Natural killer cell (primary cell): ENCODE results near the gene TBX15. TPM values are rescaled to one million over a fixed set of nuclear protein-coding genes. Genes with fewer than 3 reads are reported as not detected.

ENCODE experiments used
- ATAC-seq, 3 donors: fragments of 150-1000 bp in 2 of 3; fragments of 200-7000 bp in 1 of 3; cut with Tn5 transposase; 1 replicate in 1 of 3; 2 replicates in 2 of 3; pipeline ENCODE4 v1.10.0; 2021; ENCODE audit warnings: mild to moderate bottlenecking in 2 of 3, moderate library complexity in 2 of 3
- DNase-seq, 2 donors: peaks; one replicate each; pipeline versions ENCODE4 v3.0.0 to v3.0.0-alpha.2; 2013 to 2021; ENCODE audit warnings: mixed read lengths in 1 of 2
- H3K27ac ChIP-seq: one replicate; pipeline ENCODE4 v1.5.1; 2013; ENCODE audit warnings: mild to moderate bottlenecking, low read length
- H3K27me3 ChIP-seq: one replicate; pipeline ENCODE4 v1.6.1; 2013; ENCODE audit warnings: low read length; ENCODE audit not compliant: control insufficient read depth, insufficient read depth
- H3K36me3 ChIP-seq: one replicate; pipeline ENCODE4 v1.6.1; 2013; ENCODE audit warnings: low read length; ENCODE audit not compliant: control insufficient read depth, insufficient read depth
- H3K4me1 ChIP-seq: one replicate; pipeline ENCODE4 v1.6.1; 2013; ENCODE audit warnings: low read length; ENCODE audit not compliant: control insufficient read depth, insufficient read depth
- H3K4me3 ChIP-seq: one replicate; pipeline ENCODE4 v1.5.1; 2013; ENCODE audit warnings: low read length
- H3K9me3 ChIP-seq: one replicate; pipeline ENCODE4 v1.6.1; 2013; ENCODE audit warnings: low read length; ENCODE audit not compliant: control insufficient read depth, insufficient read depth
- H3K27ac Mint-ChIP-seq, 2 donors: one replicate each; pipeline ENCODE4 v1.8.0; 2022; ENCODE audit warnings: mild to moderate bottlenecking in 2 of 2, mixed read lengths in 2 of 2, moderate library complexity in 1 of 2
- H3K27me3 Mint-ChIP-seq, 2 donors: one replicate each; pipeline ENCODE4 v1.8.0; 2022; ENCODE audit warnings: low read depth in 2 of 2, mixed read lengths in 2 of 2
- H3K36me3 Mint-ChIP-seq: one replicate; pipeline ENCODE4 v1.8.0; 2022; ENCODE audit warnings: mixed read lengths
- H3K4me1 Mint-ChIP-seq, 2 donors: one replicate each; pipeline ENCODE4 v1.8.0; 2022; ENCODE audit warnings: mixed read lengths in 2 of 2
- H3K4me3 Mint-ChIP-seq: one replicate; pipeline ENCODE4 v1.8.0; 2022; ENCODE audit warnings: mild to moderate bottlenecking, moderate library complexity, mixed read lengths
- H3K9me3 Mint-ChIP-seq, 2 donors: one replicate each; pipeline ENCODE4 v1.8.0; 2022; ENCODE audit warnings: mixed read lengths in 2 of 2
- CTCF ChIP-seq: fragments of 200-600 bp; IDR thresholded peaks from one replicate; pipeline ENCODE4 v1.8.0; 2022; ENCODE audit warnings: antibody characterized with exemption
- WGBS: methylation state at CpG from one replicate; pipeline ENCODE4 v1.1.7; 2013; ENCODE audit warnings: missing lambda C conversion rate; ENCODE audit not compliant: insufficient coverage; 5-methylcytosine and 5-hydroxymethylcytosine counted together
- intact Hi-C: fragments of 100-400 bp; cut with micrococcal nuclease; formaldehyde crosslinking; loops from one replicate; pipeline ENCODE4 v1.14.2; 2022
- total RNA-seq, 4 donors: library from RNA; stranded (reverse); fragments of 120-200 nt in 1 of 4; gene quantifications; one replicate each; pipeline versions ENCODE4 v1.2.3 to v1.2.4, GENCODE V29; 2013 to 2022

Gene TBX15
- total RNA-seq, 3 donors from 2014 or later (not counting 1 experiment from before 2014, with no cell fraction given) = not detected

DNA sequence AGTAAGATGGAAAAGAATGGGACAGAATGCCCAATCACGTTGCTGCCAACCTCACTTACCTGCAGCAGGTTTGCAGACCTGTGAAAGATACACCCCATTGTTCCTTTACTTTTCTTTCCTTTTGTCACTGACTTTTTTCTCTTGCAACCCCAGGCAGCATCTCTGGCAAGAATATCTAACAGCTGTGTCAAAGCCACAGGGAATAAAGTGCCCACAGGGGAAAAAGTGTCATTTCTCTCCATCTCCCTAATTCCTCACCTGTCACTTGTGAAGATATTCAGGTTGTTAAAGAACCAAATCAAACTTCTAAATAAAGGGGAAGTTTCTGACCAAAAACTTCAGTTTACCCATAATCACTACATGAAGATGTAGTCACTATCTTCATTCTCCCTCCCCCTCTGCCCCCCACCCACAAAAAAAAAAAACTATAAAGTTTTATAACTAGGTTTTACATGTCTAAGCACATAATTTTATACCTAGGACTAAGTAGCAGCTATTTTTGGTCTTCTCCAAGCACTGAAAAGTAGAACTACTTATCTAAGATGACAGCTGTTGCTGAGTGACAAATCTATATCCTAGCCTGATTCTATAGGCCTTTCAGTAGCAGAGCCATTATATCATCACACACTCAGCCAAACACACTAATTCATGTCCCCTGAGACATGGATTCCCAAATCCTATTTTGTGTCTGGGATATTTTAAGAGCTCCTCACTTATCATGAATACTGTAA lies 54.9 kb downstream of the TBX15 start:
- intact Hi-C loops = no loop called here
- ATAC-seq = no peak

DNA sequence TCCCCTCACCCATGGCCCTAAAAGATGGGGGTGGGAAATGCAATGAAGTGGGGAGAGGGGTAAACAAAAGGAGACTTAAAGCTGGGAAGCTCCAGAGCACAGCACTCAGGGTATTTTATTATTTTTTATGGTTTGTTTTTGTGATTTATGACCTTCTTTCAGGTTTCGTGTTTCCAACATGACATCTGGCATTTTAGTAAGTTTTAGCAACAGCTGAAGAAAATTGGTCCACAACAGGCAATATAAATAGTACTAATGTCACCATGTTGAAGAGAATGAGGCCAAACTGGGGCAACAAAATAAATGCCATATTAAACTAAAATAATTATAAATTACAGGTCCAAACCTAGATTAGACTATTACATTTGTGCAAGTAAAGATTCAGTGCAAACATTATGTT lies 56.3 kb downstream of the TBX15 start:
- ATAC-seq = no peak
- no peaks in the 10 kb centered on the region for H3K4me1 Mint-ChIP-seq
- H3K27ac Mint-ChIP-seq = no peak overlapping the region
- no peaks in the 10 kb centered on the region for H3K4me1 ChIP-seq
- TF ChIP-seq CTCF = no peak
- H3K4me3 Mint-ChIP-seq = no peak overlapping the region
- no peaks in the 10 kb centered on the region for H3K9me3 ChIP-seq
- 43% methylated on average over 1 of the region's 1 CpG for WGBS
- H3K36me3 Mint-ChIP-seq = no peaks in the 10 kb centered on the region
- DNase-seq = no peak
- no peaks in the 10 kb centered on the region for H3K27me3 Mint-ChIP-seq
- H3K27ac ChIP-seq = no peak overlapping the region
- H3K9me3 Mint-ChIP-seq = peaks cover 6 to 11% of the 10 kb centered on the region in 2 donors
- no peak overlapping the region for H3K4me3 ChIP-seq
- no peaks in the 10 kb centered on the region for H3K36me3 ChIP-seq
- intact Hi-C loops = no loop called here
- no peaks in the 10 kb centered on the region for H3K27me3 ChIP-seq

More for the DNA sequence above, 54.9 kb downstream of the TBX15 start:
- no peak for TF ChIP-seq CTCF
- no peak overlapping the region for H3K4me3 ChIP-seq
- no peaks in the 10 kb centered on the region for H3K9me3 ChIP-seq
- Mint-ChIP-seq H3K27ac (no peak overlapping the region), H3K9me3 (peaks cover 6 to 13% of the 10 kb centered on the region in 2 donors), H3K4me1 (no peaks in the 10 kb centered on the region), H3K4me3 (no peak overlapping the region), H3K27me3 (no peaks in the 10 kb centered on the region), H3K36me3 (no peaks in the 10 kb centered on the region)
- H3K36me3 ChIP-seq = no peaks in the 10 kb centered on the region
- no peaks in the 10 kb centered on the region for H3K27me3 ChIP-seq
- WGBS = 36% methylated on average over 1 of the region's 1 CpG
- no peaks in the 10 kb centered on the region for H3K4me1 ChIP-seq
- no peak overlapping the region for H3K27ac ChIP-seq
- no peak for DNase-seq

DNA sequence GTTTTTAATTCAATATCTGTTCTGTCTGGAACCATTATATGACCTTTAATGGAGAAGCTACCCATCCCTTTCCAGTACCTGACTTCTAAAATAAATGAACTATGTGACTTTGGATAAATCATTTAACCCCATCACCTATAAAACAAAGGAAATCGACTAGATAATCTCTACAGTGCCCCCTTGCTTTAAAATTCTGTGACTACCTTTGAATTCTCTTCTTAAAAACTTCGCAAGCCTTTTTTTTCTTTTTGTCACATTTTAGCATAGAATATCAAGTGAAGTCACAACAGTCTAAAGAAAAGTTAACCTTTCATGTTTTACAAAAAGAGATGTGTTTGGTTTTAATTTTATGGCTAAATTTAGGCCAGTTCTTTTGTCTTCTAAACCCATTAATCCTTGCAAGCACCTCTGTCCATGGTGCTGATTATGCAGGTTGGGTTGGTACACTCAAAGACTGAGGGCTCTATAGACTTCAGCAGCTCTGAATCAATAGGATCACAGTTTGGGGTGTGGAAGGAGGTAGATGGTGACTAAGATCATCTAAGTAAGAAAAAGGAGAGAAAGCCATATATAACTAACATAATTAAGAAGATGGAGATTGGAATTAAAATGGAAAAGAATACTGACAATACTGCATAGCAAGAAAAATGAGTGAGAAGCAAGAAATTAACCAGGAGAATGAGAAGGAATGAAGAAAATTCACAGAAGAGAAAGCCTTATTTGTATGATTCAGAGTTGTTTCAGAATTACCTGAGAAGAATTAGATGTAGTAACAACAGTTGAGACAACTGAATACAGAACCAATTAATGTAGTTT lies 59.2 kb downstream of the TBX15 start:
- intact Hi-C loops = no loop called here
- no peak for DNase-seq

More for the DNA sequence above, 59.2 kb downstream of the TBX15 start:
- no peaks in the 10 kb centered on the region for H3K9me3 ChIP-seq
- ATAC-seq = no peak
- no peaks in the 10 kb centered on the region for H3K4me1 ChIP-seq
- H3K27me3 ChIP-seq = no peaks in the 10 kb centered on the region
- Mint-ChIP-seq H3K27me3 (peaks cover 0 to 3% of the 10 kb centered on the region in 2 donors), H3K9me3 (peaks cover 8 to 9% of the 10 kb centered on the region in 2 donors), H3K36me3 (no peaks in the 10 kb centered on the region), H3K4me3 (no peak overlapping the region), H3K27ac (no peak overlapping the region), H3K4me1 (no peaks in the 10 kb centered on the region)
- H3K36me3 ChIP-seq = no peaks in the 10 kb centered on the region
- H3K27ac ChIP-seq = no peak overlapping the region
- 71% methylated on average over 2 of the region's 2 CpGs for WGBS
- no peak overlapping the region for H3K4me3 ChIP-seq
- TF ChIP-seq CTCF = no peak
